ENCODE results near the gene ST6GALNAC2. TPM values are rescaled to one million over a fixed set of nuclear protein-coding genes. Genes with fewer than 3 reads are reported as not detected.
A peak's percentile ranks its signal among the peaks of the same experiment; 100 is the strongest.
"Not testable (repeated sequence)": the region's sequence is repeated elsewhere in the genome, so short reads cannot be mapped to it uniquely, and the experiment has no call there.

Gene ST6GALNAC2
- total and polyA plus RNA-seq, 12 donors, result 1.5 to 8.4 (median 5.7) TPM

DNA sequence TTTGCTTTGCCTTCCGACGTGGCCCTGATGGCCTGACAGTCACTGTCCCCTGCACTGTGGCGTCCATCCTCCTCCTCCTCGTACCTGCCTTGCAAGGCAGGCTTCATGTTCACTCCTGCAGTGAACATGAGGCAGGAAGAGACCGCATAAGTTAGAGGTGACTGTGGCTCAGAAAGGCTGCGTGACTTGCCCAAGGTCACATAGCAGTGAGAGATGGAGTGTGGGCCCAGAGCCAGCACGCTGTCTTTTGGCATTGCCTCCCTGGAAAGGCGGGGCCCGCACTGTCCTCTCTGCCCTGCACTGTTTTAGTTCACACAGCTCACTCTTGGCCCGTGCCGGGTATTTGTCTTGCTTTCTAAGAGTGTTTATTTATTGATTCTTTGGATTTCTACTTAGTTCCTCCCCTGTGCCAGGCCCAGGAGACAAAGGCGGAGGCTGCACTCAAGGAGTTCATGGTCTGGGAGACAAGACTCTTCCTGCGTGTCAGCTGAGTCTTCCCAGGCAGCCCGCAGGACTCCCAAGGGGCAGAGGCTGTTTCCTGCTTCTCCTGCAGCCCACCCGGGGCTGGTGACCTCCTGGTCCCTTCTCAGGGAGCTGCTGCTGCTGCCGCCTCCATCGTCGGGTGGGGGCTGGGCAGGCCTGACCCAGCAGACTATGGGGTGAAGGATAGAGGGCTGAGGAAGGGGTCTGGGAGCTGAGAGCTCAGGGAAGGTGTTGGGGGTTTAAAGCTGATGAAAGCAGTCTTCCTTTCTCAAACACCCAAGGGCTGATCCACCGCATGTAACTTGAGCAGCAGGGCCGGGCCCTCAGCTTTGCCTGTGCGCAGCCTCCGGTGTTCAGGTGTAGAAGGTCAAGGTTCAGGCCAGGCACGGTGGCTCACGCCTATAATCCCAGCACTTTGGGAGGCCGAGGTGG is 60.8 kb downstream of the ST6GALNAC2 start:
- DNase-seq, result peak; percentile 65 to 81
- Histone ChIP-seq H3K4me3 (no peak overlapping the region), H3K36me3 (no peaks in the 10 kb centered on the region), H3K27me3 (no peaks in the 10 kb centered on the region), H3K9me3 (no peaks in the 10 kb centered on the region), H3K4me1 (peaks cover 27 to 57% (median 50%) of the 10 kb centered on the region in 9 donors), H3K27ac (peak overlapping the region in 9 of 10 donors; percentile 13 to 71 (median 51))
- intact Hi-C loops (cut with DNase I), result loop anchor here in 6 of 10 donors (1.0 to 10.0 kb wide), 4 partner anchors 61 to 102 kb away; no protein-coding TSS in a partner anchor
- no peak for TF ChIP-seq CTCF (IDR thresholded peaks at IDR 0.05)
- ATAC-seq, result peak in 5 of 8 donors; percentile 10 to 57 (median 24)
- 52 to 59% methylated on average over 25 of the region's 25 CpGs for WGBS, 2 donors

DNA sequence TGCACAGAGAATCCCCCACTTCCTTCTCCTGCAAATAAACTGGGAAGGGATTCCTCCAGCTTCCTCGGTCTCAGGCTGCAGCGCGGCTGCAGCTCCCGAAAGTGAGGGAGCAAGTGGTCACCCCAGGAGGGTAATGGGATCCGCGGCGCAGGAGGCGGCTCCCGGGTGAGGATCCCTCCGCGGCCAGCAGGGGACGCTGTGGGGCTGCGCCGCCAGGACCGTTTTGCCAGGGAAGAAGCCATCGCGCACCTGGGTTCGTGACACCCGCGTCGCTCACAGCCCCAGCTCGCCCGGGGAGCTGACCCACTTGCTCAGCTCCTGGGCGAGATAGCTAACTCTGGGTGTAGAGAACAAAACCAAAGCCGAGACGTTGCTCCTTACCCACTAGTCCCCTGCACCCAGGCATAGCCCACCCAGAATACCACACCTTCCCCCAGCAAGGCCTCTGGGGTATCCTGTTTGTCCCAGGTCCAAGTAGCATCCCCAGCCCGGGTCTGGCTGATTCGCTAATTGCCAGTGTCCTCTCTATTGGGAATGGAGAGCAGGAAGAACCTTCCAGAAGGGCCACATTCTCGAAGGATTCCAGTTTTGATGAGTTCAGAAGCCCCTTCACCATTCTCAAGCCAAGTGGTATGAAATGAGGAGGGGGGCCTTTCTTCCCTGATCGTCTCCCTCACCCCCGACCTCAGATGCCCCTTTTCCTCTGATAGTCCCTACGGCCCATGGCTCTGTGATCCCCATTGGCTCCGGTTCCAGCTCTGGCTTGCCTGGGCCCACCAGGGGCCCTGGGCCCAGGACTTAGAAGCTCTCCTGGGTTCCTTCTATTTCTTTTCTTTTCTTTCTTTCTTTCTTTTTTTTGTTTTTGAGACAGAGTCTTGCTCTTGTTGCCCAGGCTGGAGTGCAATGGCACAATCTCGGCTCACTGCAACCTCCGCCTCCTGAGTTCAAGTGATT is 62.3 kb downstream of the ST6GALNAC2 start:
- WGBS, 2 donors, result 23 to 25% methylated on average over 35 of the region's 35 CpGs
- no peaks in the 10 kb centered on the region for H3K36me3 ChIP-seq
- DNase-seq (peak; percentile 63 to 81), ATAC-seq (peak; percentile 44 to 64 (median 52))
- peak; percentile 97 to 100 (median 100) for TF ChIP-seq CTCF (IDR thresholded peaks at IDR 0.05)
- no peak overlapping the region for H3K4me3 ChIP-seq
- H3K27ac ChIP-seq, result no peak overlapping the region
- intact Hi-C loops (cut with DNase I), result loop anchor here (1.0 to 10.0 kb wide), 11 partner anchors 23 to 104 kb away; no protein-coding TSS in a partner anchor
- H3K27me3 ChIP-seq, result no peaks in the 10 kb centered on the region
- no peaks in the 10 kb centered on the region for H3K9me3 ChIP-seq
- H3K4me1 ChIP-seq, result peaks cover 15 to 42% (median 35%) of the 10 kb centered on the region in 9 donors

GRCh38 chr17:76521683-76522082 is 64.0 kb downstream of the ST6GALNAC2 start:
- not testable (repeated sequence) for H3K36me3 ChIP-seq, ATAC-seq, H3K4me3 ChIP-seq, H3K9me3 ChIP-seq, H3K27me3 ChIP-seq, DNase-seq
- 90 to 95% methylated on average over 10 of the region's 10 CpGs for WGBS, 2 donors
- H3K4me1 ChIP-seq, result peaks cover 11 to 29% (median 22%) of the 10 kb centered on the region in 9 donors
- peak overlapping the region in 1 of 10 donors; percentile 4 for H3K27ac ChIP-seq
- intact Hi-C loops (cut with DNase I), result loop anchor here in 8 of 10 donors (2.0 to 10.0 kb wide), 7 partner anchors 25 to 106 kb away; no protein-coding TSS in a partner anchor

DNA sequence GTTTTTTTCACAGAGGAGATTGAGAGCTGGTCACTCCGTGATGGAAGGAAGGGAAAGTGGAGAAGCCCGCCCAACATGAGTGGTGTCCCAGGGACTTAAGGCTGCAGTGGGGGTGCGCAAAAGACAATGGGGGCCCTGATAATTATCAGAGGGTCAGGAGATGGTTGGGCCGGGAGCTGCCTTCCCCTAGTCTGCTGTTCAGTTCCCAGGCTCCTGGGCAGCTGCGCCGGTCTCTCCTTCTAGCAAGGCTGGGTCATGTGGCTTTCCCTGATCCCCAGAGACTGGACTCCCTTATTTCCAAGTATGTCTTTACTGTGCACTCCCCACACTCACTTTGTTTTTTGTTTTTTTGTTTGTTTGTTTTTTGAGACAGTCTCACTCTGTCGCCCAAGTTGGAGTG is 64.4 kb downstream of the ST6GALNAC2 start:
- intact Hi-C loops (cut with DNase I), result loop anchor here in 5 of 10 donors (5.0 to 10.0 kb wide), 3 partner anchors 101 to 106 kb away; no protein-coding TSS in a partner anchor
- WGBS, 2 donors, result 81 to 90% methylated on average over 7 of the region's 7 CpGs
- no peak for ATAC-seq

More for the DNA sequence above, 64.4 kb downstream of the ST6GALNAC2 start:
- no peaks in the 10 kb centered on the region for H3K9me3 ChIP-seq
- no peak overlapping the region for H3K4me3 ChIP-seq
- no peak for TF ChIP-seq CTCF (IDR thresholded peaks at IDR 0.05)
- H3K4me1 ChIP-seq, result peaks cover 11 to 33% (median 24%) of the 10 kb centered on the region in 9 donors
- H3K27ac ChIP-seq, result peak overlapping the region in 2 of 10 donors; percentile 4 to 22
- DNase-seq, result no peak
- no peaks in the 10 kb centered on the region for H3K36me3 ChIP-seq
- no peaks in the 10 kb centered on the region for H3K27me3 ChIP-seq
